ENCODE results near the gene PDXK.

Gene PDXK

GRCh38 chr21:43789276-43790009 lies 70.5 kb downstream of the PDXK start, which contains the start of gene RRP1:
RRP1 (plus strand) TSS chr21:43789577; CDS start chr21:43789630, 53 bp downstream.
- peak; percentile 94 for DNase-seq
- Histone ChIP-seq H3K4me1 (no peaks in the 10 kb centered on the region), H3K4me3 (ENCODE audit: low read depth, low read length) (peak within 1 kb of the TSS; percentile 98), H3K27me3 (no peaks in the 10 kb centered on the region), H3K9me3 (no peaks in the 10 kb centered on the region), H3K36me3 (peaks cover 39% of the 10 kb centered on the region)
- peak; percentile 58 for TF ChIP-seq CTCF (IDR thresholded peaks at IDR 0.05; ENCODE audit: low read depth, low read length)

GRCh38 chr21:43790010-43790524 lies 71.1 kb downstream of the PDXK start:
- H3K27me3 ChIP-seq = no peaks in the 10 kb centered on the region
- peaks cover 45% of the 10 kb centered on the region for H3K36me3 ChIP-seq
- H3K4me3 ChIP-seq (ENCODE audit: low read depth, low read length) = peak overlapping the region; percentile 98
- no peak for DNase-seq
- H3K9me3 ChIP-seq = no peaks in the 10 kb centered on the region
- H3K4me1 ChIP-seq = no peaks in the 10 kb centered on the region
- TF ChIP-seq CTCF (IDR thresholded peaks at IDR 0.05; ENCODE audit: low read depth, low read length) = no peak

- DNase-seq = no peak
- no peak for TF ChIP-seq CTCF (IDR thresholded peaks at IDR 0.05; ENCODE audit: low read depth, low read length)
- Histone ChIP-seq H3K36me3 (peaks cover 68% of the 10 kb centered on the region), H3K4me3 (ENCODE audit: low read depth, low read length) (no peak overlapping the region), H3K9me3 (no peaks in the 10 kb centered on the region), H3K4me1 (no peaks in the 10 kb centered on the region), H3K27me3 (no peaks in the 10 kb centered on the region)
Observed at GRCh38 chr21:43792406-43792805, 73.5 kb downstream of the PDXK start.

- DNase-seq = no peak
- Histone ChIP-seq H3K27me3 (no peaks in the 10 kb centered on the region), H3K9me3 (no peaks in the 10 kb centered on the region), H3K4me1 (no peaks in the 10 kb centered on the region), H3K36me3 (peaks cover 76% of the 10 kb centered on the region), H3K4me3 (ENCODE audit: low read depth, low read length) (no peak overlapping the region)
- TF ChIP-seq CTCF (IDR thresholded peaks at IDR 0.05; ENCODE audit: low read depth, low read length) = no peak
Observed at GRCh38 chr21:43793243-43793642, 74.3 kb downstream of the PDXK start.

- Histone ChIP-seq H3K9me3 (no peaks in the 10 kb centered on the region), H3K27me3 (no peaks in the 10 kb centered on the region), H3K4me3 (ENCODE audit: low read depth, low read length) (no peak overlapping the region), H3K36me3 (peaks cover 84% of the 10 kb centered on the region), H3K4me1 (no peaks in the 10 kb centered on the region)
- no peak for DNase-seq
- TF ChIP-seq CTCF (IDR thresholded peaks at IDR 0.05; ENCODE audit: low read depth, low read length) = no peak
Observed at GRCh38 chr21:43794311-43794710, 75.4 kb downstream of the PDXK start.

- Histone ChIP-seq H3K4me3 (ENCODE audit: low read depth, low read length) (no peak overlapping the region), H3K4me1 (no peaks in the 10 kb centered on the region), H3K36me3 (peaks cover 88% of the 10 kb centered on the region), H3K9me3 (no peaks in the 10 kb centered on the region), H3K27me3 (no peaks in the 10 kb centered on the region)
- DNase-seq = no peak
- no peak for TF ChIP-seq CTCF (IDR thresholded peaks at IDR 0.05; ENCODE audit: low read depth, low read length)
Observed at GRCh38 chr21:43794857-43795256, 75.9 kb downstream of the PDXK start.

Data from BE2C (cell line).